ENCODE measurements around the gene POFUT2. TPM values are rescaled to one million over a fixed set of nuclear protein-coding genes. Genes with fewer than 3 reads are reported as not detected.
A peak's percentile ranks its signal among the peaks of the same experiment; 100 is the strongest.

The POFUT2 gene
- total RNA-seq, 1 experiment from 2014 or later = 22.6 TPM

DNA sequence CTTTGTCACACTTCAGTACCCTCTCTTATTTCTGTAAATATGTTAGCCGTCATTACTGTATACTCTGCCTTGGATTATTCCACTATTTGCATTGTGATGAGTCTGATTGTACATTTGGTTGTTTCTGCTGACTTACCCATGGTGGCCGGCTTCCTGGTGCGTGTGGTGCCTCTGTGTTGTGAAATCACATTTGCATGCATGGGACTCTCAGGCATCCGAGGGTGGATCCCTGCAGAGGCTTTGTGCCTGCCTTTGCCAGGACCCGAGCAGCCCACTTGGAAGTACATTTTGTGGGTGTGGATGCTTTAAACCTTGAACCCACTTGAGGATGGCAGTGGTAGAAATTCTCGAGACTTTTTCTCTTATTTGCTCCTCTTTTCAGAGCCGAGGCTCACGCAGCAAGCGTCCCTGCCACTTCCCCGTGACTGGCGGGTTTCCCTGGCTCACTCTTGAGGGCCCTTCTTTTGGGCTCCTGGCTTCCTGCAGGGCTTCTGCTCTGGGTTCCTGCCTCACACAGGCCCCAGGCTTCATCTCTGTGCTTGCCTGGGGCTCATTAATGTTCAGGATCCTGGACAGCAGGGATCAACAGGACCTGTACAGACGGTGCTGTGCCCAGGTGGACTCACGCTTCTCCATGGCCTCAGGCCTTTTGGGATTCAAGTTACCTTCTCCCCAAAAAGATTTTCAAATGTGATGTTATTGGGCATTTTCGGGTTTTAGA lies 36.6 kb downstream of the POFUT2 start:
- DNase-seq (ENCODE audit: low read depth) = no peak

DNA sequence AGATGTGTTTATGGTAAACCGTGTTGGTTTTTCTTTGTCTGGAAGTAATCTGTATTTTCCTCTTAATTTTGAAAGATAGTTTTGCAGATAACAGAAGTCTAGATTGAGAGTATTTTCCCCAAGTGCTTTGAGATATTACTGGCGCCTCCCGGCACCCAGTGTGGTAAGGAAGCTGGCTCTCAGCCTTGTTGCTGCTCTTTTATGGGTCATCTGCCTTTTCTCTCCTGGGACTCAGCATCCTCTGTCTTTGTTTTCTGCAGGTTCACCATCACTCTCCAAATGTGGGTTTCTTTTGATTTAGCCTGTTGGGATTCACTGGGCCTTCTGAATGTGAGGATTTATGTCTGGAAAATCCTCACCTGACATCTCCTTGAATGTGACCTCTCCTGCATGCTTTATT lies 37.4 kb downstream of the POFUT2 start:
- no peak for DNase-seq (ENCODE audit: low read depth)

DNA sequence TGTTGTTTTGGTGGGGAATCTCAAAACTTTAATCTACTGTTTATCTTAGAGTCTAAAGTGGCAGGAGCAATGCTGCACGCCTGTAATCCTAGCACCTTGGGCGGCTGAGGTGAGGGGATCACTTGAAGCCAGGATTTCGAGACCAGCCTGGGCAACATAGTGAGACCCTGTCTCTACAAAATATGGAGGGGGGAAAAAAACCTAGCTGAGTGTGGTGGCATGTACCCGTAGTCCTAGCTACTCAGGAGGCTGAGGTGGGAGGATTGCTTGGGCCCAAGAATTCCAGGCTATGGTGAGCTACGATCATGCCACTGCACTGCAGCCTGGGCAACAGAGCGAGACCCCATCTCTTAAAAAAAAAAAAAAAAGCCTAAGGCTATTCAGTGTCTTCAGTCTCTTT lies 38.1 kb downstream of the POFUT2 start:
- DNase-seq (ENCODE audit: low read depth) = no peak

DNA sequence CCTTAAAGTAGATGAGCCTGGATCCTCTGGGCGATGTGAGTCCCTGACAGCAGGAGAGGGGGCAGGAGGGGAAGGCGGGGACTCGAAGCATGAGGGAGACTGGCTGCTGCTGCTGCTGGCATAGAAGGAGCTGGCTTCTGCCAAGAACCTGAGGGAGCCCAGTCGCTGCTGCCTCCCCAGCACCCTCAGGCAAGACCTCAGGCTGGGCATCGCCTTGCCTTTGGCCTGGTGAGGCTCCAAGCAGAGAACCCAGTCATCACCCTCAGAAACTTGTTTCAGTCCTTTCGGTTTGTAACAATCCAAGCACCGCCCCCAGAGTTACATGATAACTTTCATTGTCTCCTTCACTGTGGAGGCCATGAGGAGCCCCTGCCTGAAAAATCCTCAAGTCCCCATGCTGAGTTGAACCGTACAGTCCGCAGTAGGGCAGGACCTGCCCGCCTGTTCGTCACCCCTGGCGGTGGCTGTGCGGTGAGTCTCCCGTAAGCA lies 38.8 kb downstream of the POFUT2 start:
- DNase-seq (ENCODE audit: low read depth) = peak; percentile 31

DNA sequence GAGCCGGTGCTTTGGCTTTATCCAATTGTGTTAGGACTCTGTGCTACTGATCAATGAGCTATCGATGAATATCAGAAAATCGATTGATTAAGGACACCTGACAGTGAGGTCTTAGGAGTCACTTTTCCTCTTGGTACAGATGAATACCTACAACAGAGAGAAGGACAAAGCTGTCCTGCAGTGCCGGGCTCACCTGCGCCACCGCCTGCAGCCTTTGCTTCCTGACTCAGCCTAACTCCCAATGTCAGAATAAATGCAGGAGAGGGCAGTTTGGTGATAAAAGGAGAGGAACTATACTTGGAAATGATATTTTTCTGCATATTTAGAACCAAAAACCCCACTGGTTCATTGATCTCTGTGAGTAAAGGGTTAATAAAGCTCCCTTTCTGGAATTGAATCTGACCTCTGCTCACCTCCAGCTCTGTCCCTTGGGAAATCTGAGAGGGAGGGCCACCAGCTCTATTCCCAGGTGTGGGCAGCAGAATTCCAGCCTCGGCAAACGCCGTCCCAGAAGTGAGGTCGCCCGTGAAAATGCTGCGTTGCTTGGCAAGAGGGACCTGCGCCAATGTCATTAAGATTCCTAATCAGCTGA lies 39.3 kb downstream of the POFUT2 start:
- no peak for DNase-seq (ENCODE audit: low read depth)

DNA sequence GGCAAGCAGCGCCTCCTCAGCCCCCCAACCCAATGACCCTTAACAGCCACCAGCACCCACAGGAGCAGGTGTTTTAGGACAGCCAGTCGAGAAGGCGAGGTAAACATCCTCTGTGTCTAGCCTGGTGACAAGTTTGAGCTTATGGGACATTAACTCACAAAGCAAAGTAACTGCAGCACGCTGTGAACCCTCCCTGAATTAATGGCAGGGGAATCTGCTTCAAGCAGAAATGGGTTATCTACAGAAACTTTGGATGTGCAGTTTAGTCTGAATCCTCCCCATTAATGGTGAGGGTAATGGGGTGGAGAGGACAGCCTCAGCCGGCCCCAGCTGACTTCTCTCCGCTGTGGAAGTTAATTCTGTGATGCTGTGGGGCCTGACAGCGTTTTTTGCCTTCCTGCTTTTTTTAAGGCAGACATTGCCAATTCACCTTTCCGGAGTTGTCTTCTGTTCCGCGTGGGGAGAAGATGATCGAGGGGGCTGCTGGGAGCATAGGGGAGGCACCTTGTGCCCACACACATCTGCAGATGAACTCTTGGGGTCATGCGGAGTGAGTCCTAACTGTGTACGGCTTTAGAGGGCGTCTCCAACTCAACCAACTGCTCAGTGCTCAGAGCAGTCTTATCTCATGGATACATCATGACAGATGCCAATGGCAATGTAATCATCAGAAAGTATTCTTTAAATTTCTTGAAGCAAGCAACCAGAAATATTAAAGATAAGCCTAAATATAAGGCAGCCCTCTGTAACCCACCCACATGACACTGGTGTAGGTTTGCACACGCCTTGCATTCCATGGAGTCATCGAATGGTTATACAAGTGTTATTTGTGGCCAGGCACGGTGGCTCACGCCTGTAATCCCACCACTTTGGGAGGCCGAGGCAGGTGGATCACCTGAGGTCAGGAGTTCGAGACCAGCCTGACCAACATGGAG lies 41.0 kb downstream of the POFUT2 start:
- DNase-seq (ENCODE audit: low read depth) = no peak

DNA sequence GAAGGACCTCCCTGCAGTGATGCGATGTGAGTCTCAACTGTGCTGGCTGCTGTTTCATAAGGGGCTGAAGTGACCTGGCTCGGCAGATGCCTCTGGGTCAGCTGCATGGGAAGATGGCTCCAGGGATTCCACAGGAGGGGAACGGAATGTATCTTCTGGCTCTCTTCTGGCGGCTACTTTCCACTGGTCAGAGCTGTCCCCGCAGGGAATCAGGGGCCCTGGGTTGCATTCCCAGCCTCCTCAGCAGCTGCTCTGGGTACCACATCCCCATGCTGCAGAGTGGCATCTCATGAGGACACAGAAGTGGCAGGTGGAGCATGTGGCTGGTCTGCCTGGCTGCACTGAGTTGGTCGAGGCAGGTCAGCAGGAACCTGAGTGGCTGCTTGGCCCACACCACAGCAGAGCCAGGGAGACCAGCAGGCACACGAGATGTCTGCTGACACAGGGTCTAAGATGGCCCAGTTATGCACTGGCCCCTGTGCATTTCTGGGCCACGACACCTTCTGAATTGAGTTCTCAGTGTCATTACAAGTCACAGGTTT lies 42.8 kb downstream of the POFUT2 start:
- DNase-seq (ENCODE audit: low read depth) = no peak

DNA sequence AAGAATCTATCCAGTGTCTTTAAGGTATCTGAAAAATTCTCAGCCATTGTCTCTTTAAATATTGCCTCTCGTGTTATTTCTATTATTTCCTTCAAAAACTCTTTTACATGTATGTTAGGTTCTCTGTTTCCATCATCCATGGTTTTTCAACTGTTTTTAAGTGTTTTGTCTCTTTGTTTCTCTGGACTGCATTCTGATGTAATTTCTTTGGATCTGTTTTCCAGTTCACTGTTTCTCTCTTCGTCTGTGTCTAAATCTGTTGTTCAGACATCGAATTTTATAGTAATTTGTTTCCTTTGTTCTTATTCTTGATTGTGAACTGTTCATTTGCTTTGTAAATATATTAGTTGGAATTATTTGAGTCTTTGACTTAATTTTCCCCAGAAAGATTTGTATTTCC lies 44.1 kb downstream of the POFUT2 start:
- DNase-seq (ENCODE audit: low read depth) = no peak

DNA sequence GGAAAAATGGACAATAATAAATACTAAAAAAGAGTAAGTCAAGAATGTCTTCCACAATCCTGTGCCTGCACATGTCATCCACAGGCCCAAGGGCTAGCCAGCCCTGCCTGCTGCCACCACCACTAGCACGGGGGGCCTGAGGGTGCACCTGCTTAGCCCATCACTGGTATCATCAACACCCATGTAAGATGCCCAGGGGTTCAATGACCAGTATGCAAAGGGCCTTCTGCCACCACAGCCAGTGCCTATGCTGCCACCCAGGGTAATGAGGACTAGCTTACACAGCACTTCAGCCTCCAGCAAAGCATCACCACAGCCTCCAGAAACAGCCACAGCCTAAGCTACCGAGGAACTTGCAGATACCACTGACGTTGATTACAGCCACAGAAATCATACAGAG lies 46.3 kb downstream of the POFUT2 start:
- no peak for DNase-seq (ENCODE audit: low read depth)

DNA sequence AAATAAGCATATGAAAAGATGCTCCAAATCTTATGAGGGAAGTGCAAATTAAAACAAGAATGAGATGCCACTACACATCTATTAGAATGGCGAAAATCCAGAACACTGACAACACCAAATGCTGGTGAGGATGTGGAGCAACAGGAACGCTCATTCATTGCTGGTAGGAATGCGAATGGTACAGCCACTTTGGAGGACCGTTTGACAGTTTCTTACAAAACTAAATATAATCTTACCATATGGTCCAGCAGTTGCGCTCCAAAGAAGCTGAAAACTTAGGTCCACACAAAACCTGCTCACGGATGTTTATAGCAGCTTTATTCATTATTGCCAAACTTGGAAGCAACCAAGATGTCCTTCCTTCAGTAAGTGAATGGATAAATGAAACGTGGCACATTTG lies 50.3 kb downstream of the POFUT2 start:
- DNase-seq (ENCODE audit: low read depth) = no peak

DNA sequence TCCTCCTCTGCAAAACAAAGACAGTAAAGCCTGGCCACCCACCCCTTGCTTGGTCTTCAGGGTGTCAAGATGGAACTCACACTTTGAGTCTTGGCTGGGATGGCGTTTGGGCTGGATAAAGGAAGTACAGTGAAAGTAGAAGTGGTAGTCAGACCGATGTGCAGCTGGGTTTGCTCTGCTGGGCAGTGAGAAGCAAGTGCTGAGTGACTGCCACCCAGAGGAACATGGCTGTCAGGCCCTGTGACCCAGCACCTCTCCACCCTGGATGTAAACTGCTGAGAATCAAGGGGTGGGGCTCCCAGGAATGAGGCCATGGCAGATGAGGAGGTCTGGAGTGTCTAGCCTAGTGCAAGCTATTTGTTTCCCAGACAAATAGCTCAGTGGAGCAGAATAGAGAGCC lies 51.2 kb downstream of the POFUT2 start:
- DNase-seq (ENCODE audit: low read depth) = no peak

DNA sequence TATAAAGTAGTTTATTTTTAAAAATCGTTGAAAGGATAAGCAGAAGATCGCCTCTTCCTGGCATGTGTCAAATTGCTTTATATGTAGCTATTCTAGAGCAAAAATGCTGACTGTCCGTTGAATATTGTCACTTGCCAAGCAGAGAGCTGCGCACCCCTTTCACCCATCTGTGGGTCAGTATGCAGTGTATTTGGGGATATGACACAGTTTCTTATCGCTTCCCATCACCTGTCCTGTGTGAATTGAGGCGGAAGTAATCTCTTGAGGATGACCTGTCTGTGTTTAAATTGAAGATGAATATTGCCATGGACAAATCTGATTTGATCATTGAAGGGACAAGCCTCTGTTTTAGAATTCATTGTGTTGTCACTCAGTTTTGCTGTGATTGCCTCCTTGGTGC lies 52.2 kb downstream of the POFUT2 start:
- no peak for DNase-seq (ENCODE audit: low read depth)

DNA sequence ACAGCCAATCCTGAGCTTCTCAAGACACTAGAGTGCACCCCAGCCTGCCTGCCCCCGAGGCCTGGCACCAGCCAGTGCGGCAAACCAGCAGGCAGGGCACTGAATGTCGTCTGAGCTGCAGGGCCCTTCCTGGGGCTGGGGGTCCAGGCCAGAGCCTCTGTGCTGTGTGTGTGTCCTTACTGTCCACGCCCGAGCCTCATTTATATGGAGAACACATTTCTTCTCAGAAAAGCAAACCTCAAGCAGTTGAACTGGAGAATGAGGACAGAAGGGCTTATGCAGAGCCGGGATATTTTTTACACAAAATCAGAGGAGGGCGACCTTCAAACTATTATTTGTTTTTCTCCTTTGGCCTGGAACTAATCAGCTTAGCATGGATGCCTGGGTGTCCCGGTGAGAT lies 52.7 kb downstream of the POFUT2 start:
- DNase-seq (ENCODE audit: low read depth) = no peak

DNA sequence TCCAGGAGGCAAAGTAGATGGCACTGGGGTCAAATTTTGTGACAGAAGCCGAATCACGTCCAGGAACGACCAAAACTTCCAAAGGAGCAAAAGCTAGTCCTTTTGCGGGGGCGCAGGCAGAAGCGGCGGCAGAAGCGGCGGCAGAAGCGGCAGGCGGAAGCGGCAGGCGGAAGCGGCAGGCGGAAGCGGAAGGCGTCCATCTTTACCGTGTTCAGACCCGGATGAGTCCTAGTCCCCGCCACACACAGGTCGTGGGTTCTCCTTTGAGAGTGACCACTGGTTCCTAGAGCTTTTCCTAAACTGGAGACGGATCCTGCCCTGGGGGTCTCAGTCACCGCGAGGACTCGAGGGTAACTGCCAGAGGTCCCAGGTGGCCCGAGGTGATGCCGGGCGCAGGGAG lies 53.6 kb downstream of the POFUT2 start:
- no peak for DNase-seq (ENCODE audit: low read depth)

DNA sequence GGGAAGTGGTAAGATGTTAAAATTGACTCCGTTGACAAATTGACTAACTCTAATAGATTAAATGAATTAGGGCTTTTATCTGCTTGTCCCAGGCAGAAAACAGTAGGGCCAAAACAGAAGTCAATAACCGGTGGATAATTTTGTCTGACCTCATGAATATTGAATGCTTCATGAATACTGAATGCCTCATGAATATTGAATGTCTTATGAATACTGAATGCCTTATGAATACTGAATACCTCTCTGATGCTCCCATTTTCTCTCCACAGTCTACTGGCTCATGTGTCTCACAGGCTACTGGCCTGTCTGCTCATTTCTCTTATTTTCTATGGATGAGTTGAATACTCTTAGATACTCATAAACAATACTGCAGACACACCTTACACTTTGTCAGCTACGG lies 56.0 kb downstream of the POFUT2 start:
- DNase-seq (ENCODE audit: low read depth) = no peak

DNA sequence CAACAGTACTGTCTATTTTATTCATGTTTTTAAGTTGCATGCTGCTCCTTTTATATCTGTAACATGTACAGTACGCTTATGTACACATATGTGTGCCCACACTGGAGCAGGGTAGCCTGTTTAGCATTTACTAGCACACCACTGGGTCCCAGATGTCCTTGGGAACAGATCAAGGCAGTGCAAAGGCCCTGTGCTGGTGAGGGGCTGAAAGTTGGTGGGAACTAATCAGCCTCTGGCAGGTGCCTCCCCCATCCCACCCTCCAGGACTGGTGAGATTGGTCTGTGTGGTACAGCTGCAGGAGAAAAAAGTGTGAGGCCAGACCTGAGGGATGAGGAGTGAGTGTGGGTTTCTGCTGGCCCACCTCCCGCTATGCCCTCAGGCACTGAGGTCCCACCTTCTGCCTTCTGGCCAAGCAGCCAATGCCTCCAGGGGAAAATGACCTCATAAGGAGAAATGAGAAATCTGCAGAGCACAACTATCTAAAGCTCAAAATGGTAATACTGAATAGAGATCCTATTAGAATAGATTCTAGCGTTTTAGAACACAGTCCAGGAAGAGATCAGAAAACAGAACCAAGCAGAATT lies 58.9 kb downstream of the POFUT2 start:
- peak; percentile 39 for DNase-seq (ENCODE audit: low read depth)

DNA sequence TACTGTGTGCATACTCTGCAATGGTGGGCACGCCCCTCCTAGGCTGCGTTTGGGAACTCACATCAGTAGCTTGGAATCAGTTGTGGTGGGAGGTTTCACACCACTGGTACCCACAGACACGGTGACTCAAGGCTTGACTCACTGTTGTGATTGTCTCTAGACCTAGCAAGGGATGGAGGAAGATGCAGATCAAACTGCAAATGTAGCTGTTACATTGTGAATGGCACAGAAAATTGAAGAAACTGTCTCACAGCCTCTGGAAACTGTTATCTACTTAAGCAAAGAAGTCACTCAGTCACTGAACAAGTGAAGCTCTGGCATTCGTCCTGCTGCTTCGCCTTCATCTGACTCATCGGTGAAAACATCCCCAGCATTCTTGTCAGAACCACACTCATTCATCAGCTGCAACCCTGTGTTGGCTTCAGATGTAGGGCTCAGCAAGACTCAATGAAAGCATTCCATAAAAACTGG lies 59.5 kb downstream of the POFUT2 start:
- DNase-seq (ENCODE audit: low read depth) = peak; percentile 96

DNA sequence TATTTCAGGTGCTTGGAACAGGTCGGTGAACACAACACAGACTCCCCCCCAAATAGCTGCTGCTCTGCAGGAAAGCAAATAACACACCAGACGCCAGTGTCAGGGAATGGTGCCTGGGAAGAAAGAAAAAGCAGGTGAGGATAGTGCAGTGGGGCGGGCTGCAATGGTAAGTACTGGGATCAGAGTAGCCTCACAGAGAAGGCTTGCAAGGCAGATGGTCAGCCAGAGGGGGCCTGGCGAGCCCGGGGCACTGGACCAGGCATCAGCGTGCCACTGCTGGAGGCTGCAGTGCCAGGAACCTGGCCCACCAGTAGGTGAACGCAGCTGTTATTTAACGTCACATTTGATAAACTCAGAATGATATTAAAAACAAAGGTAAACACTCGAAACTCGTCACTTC lies 60.0 kb downstream of the POFUT2 start:
- DNase-seq (ENCODE audit: low read depth) = no peak

DNA sequence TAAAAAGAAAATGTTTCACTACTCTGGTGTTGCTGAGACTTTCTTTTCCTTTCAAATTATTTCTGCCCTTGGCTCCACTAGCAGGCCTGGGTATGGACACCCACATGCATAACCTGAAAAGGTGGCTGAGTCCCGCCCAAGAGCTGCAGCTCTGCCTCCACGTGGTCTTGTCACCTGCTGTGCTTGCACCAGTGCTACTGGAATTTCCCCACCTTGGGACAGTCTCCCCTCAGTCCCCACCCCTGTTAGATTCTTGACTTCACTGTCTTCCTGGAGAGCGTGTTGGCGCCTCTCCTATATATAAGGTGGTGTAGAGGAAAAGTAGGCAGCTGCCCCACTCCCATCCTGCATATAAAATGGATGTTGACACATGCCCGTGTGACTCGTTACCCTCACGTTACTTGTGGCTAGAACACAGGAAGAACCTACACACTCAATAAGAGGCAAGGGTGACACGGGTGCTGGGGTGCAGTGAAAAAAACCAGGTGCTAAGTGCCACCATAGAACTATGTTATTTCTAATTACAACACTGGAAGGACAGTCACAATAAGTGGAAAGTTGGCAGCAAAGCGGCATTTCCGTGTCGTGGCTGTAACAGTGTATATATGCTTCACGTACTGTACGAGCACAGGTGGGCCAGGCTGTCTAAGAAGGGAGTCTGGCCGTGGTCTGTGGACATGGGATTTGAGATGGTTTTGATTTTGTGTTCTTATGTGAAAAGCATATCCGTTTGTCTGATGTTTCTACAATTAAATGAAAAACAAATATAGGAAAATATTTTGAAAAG lies 61.0 kb downstream of the POFUT2 start:
- DNase-seq (ENCODE audit: low read depth) = no peak

DNA sequence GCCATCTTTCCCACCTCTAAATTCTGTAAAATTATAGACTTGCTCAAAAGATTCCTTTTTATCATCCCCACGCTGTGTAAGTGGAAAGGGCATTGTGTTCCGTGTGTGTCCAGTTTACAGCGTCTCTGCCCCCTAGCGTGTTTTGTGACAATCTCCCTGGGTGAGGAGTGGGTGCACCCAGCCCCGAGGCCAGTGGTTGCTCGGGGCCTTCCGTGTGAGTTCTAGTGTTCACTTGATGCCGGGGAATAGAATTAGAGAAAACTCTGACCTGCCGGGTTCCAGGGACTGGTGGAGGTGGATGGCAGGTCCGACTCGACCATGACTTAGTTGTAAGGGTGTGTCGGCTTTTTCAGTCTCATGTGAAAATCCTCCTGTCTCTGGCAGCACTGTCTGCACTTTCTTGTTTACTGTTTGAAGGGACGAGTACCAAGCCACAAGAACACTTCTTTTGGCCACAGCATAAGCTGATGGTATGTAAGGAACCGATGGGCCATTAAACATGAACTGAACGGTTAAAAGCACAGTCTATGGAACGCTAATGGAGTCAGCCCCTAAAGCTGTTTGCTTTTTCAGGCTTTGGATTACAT lies 61.9 kb downstream of the POFUT2 start:
- DNase-seq (ENCODE audit: low read depth) = no peak

Measured in Daoy (cell line).